Lung (tissue), 12 donors: ENCODE measurements around the gene ANO8. TPM values are rescaled to one million over a fixed set of nuclear protein-coding genes. Genes with fewer than 3 reads are reported as not detected.
"Not testable (repeated sequence)": the region's sequence is repeated elsewhere in the genome, so short reads cannot be mapped to it uniquely, and the experiment has no call there.

Source experiments
- ATAC-seq: fragments of 200-7000 bp; cut with Tn5 transposase; one replicate; pipeline ENCODE4 v1.9.1; 2020; ENCODE audit warnings: moderate number of reproducible peaks; ENCODE audit not compliant: insufficient read depth, low FRiP score
- DNase-seq, 3 donors: peaks; one replicate each; pipeline ENCODE4 v3.0.0-alpha.2; 2013 to 2017
- H3K27ac ChIP-seq, 2 donors: one replicate each; pipeline ENCODE4 v1.5.1; 2013; ENCODE audit warnings: mild to moderate bottlenecking in 2 of 2, moderate library complexity in 2 of 2, control low read depth in 1 of 2, inconsistent platforms in 1 of 2, low read depth in 1 of 2, low read length in 1 of 2
- H3K27me3 ChIP-seq, 3 donors: one replicate each; pipeline ENCODE4 v1.5.1; 2013; ENCODE audit warnings: low read length in 2 of 3; ENCODE audit not compliant: control insufficient read depth in 3 of 3, insufficient read depth in 3 of 3
- H3K36me3 ChIP-seq, 4 donors: one replicate each; pipeline ENCODE4 v1.5.1; 2013; ENCODE audit warnings: low read length in 4 of 4, mild to moderate bottlenecking in 1 of 4, moderate library complexity in 1 of 4; ENCODE audit not compliant: control insufficient read depth in 4 of 4, insufficient read depth in 4 of 4
- H3K4me1 ChIP-seq, 5 donors: one replicate each; pipeline ENCODE4 v1.5.1; 2013; ENCODE audit warnings: low read length in 5 of 5, mild to moderate bottlenecking in 2 of 5, moderate library complexity in 1 of 5; ENCODE audit not compliant: control insufficient read depth in 5 of 5, insufficient read depth in 5 of 5
- H3K4me3 ChIP-seq: one replicate; pipeline ENCODE4 v1.5.1; 2013; ENCODE audit warnings: mild to moderate bottlenecking, control low read depth, moderate library complexity
- H3K9ac ChIP-seq, 2 donors: one replicate each; pipeline ENCODE4 v1.5.1; 2013; ENCODE audit warnings: low read length in 2 of 2, control low read depth in 1 of 2; ENCODE audit not compliant: insufficient read depth in 1 of 2
- H3K9me3 ChIP-seq, 4 donors: one replicate each; pipeline ENCODE4 v1.5.1; 2013; ENCODE audit warnings: low read length in 3 of 4, mild to moderate bottlenecking in 1 of 4, moderate library complexity in 1 of 4; ENCODE audit not compliant: control insufficient read depth in 4 of 4, insufficient read depth in 3 of 4
- CTCF ChIP-seq: IDR thresholded peaks from 2 replicates; pipeline ENCODE4 v1.5.1; 2012; ENCODE audit warnings: mild to moderate bottlenecking; ENCODE audit errors: control extremely low read depth, extremely low read depth
- WGBS, 2 donors: extraction: QIAGEN DNeasy Blood & Tissue Kit; methylation state at CpG; one replicate each; pipeline ENCODE4 v1.1.7; 2013; 5-methylcytosine and 5-hydroxymethylcytosine counted together
- polyA plus RNA-seq, 2 donors: library from polyadenylated mRNA; stranded (reverse); fragments of 200-250 nt; gene quantifications; one replicate each; pipeline ENCODE4 v1.2.1, GENCODE V29; 2013
- total RNA-seq, 2 donors: library from RNA; depleted of rRNA in 1 of 2; stranded (reverse); fragments of >200 nt in 1 of 2; gene quantifications; one replicate each; pipeline ENCODE4 v1.2.1, GENCODE V29; 2014 to 2021
- donor health status: control.
- donor health status: control.
- donor health status: Bipolar disorder and iron deficiency.
- donor health status: healthy.
- donor health status: DM: yes; HTN: yes; CAD: no.

The ANO8 gene
- total and polyA plus RNA-seq, 4 donors: 7.1 to 22.5 (median 8.0) TPM

- H3K27ac ChIP-seq: no peak overlapping the region
- no peak overlapping the region for H3K4me3 ChIP-seq
- peaks cover 0 to 3% (median 0%) of the 10 kb centered on the region in 4 donors for H3K9me3 ChIP-seq
- ATAC-seq (no peak), DNase-seq (no peak)
- no peak for TF ChIP-seq CTCF
- peaks cover 0 to 10% (median 6%) of the 10 kb centered on the region in 4 donors for H3K36me3 ChIP-seq
- H3K4me1 ChIP-seq: peaks cover 0 to 5% (median 0%) of the 10 kb centered on the region in 5 donors
- WGBS, 2 donors: 78 to 90% methylated on average over 6 of the region's 6 CpGs
- no peaks in the 10 kb centered on the region for H3K27me3 ChIP-seq
- H3K9ac ChIP-seq: no peak overlapping the region
Measured at GRCh38 chr19:17296976-17297375, 37.7 kb downstream of the ANO8 start.

- Histone ChIP-seq H3K36me3 (peaks cover 0 to 10% (median 6%) of the 10 kb centered on the region in 4 donors), H3K4me3 (no peak overlapping the region), H3K27me3 (no peaks in the 10 kb centered on the region), H3K27ac (no peak overlapping the region), H3K9ac (no peak overlapping the region), H3K9me3 (peaks cover 0 to 3% (median 0%) of the 10 kb centered on the region in 4 donors), H3K4me1 (peaks cover 0 to 6% (median 0%) of the 10 kb centered on the region in 5 donors)
- DNase-seq (no peak), ATAC-seq (no peak)
- WGBS, 2 donors: 56 to 70% methylated on average over 4 of the region's 4 CpGs
- no peak for TF ChIP-seq CTCF
Measured at GRCh38 chr19:17296273-17296672, 38.4 kb downstream of the ANO8 start.

- not testable (repeated sequence) for H3K36me3 ChIP-seq, H3K9me3 ChIP-seq, H3K4me3 ChIP-seq, H3K9ac ChIP-seq, H3K27ac ChIP-seq, DNase-seq, H3K4me1 ChIP-seq, ATAC-seq, H3K27me3 ChIP-seq
- WGBS, 2 donors: 85 to 88% methylated on average over 6 of the region's 6 CpGs
Measured at GRCh38 chr19:17295551-17295950, 39.1 kb downstream of the ANO8 start.

GRCh38 chr19:17294051-17294891 lies 40.4 kb downstream of the ANO8 start:
- no peak overlapping the region for H3K4me3 ChIP-seq
- DNase-seq: no peak
- ATAC-seq: no peak
- H3K27ac ChIP-seq: no peak overlapping the region
- H3K36me3 ChIP-seq: peaks cover 0 to 10% (median 2%) of the 10 kb centered on the region in 4 donors
- no peak for TF ChIP-seq CTCF
- H3K9ac ChIP-seq: no peak overlapping the region
- peaks cover 0 to 3% (median 0%) of the 10 kb centered on the region in 4 donors for H3K9me3 ChIP-seq
- WGBS, 2 donors: 85 to 86% methylated on average over 45 to 48 of the region's 48 CpGs
- peaks cover 0 to 6% (median 0%) of the 10 kb centered on the region in 5 donors for H3K4me1 ChIP-seq
- no peaks in the 10 kb centered on the region for H3K27me3 ChIP-seq
